ENCODE data around the gene RPUSD2. TPM values are rescaled to one million over a fixed set of nuclear protein-coding genes. Genes with fewer than 3 reads are reported as not detected.
A peak's percentile ranks its signal among the peaks of the same experiment; 100 is the strongest.

The RPUSD2 gene, protein sequence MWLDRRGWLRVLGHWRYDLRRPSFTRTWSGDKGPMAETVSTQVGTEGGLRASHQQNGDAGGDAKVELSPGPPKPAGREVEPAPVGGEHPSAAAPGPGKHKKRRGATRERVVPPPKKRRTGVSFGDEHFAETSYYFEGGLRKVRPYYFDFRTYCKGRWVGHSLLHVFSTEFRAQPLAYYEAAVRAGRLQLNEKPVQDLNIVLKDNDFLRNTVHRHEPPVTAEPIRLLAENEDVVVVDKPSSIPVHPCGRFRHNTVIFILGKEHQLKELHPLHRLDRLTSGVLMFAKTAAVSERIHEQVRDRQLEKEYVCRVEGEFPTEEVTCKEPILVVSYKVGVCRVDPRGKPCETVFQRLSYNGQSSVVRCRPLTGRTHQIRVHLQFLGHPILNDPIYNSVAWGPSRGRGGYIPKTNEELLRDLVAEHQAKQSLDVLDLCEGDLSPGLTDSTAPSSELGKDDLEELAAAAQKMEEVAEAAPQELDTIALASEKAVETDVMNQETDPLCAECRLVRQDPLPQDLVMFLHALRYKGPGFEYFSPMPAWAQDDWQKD
- 17.5 TPM for total RNA-seq (2021; ENCODE audit: unreplicated experiment)
- 15.3 TPM for polyA plus RNA-seq (2012; ENCODE audit: insufficient read length)
- Bru-seq, nascent RNA = percentile 67 among the genes with signal in this experiment
- BruChase-seq, experiment 1, labeled RNA remaining after a 2-hour chase = percentile 73 among the genes with signal in this experiment
- percentile 48 among the genes with signal in this experiment for BruChase-seq, experiment 2, labeled RNA remaining after a 6-hour chase
- long read RNA-seq, transcript RPUSD2-201 (3 exons, 2,358 nt) = major isoform, 35 of 41 reads
- long read RNA-seq, partial matches to known transcripts = 4 of 41 reads
- long read RNA-seq, other reads (novel, unspliced or antisense) = 0 of 41 reads

- TSS peak; percentile 91 for BruUV-seq (replicated peaks)
- Histone ChIP-seq H3K9me3 (ENCODE audit: control insufficient read depth, insufficient read depth, low read depth, low read length) (no peaks in the 10 kb centered on the region), H3K27ac (ENCODE audit: low read length) (peak within 1 kb of the TSS; percentile 82), H3K27me3 (ENCODE audit: control insufficient read depth, insufficient read depth, low read length) (no peaks in the 10 kb centered on the region), H3K4me1 (ENCODE audit: control insufficient read depth, insufficient read depth, low read length) (peaks cover 12% of the 10 kb centered on the region), H3K4me3 (ENCODE audit: low read depth in 2 of 2, low read length in 2 of 2) (peak within 1 kb of the TSS; percentile 87 to 88), H3K36me3 (ENCODE audit: control insufficient read depth, insufficient read depth, low read length) (no peaks in the 10 kb centered on the region; the same call in 1 of the 2 replicates)
- in situ Hi-C loops (cut with HindIII; ENCODE audit: low pct_unique_long_range_greater_than_20kb, low sequenced_read_pairs) (no loop called here), intact Hi-C loops (cut with micrococcal nuclease; ENCODE audit: unreplicated experiment) (no loop called here)
- ChIA-PET POLR2A (interaction anchor here (0.5 to 0.6 kb wide), 3 partner anchors 70 to 327 kb away, joined by 4 to 8 read pairs (median 5); no protein-coding TSS in a partner anchor), CTCF (interaction anchor here (0.6 to 1.3 kb wide), 5 partner anchors 14 to 114 kb away, joined by 3 to 17 read pairs (median 5); no protein-coding TSS in a partner anchor)
- ATAC-seq (peak; percentile 81), DNase-seq (ENCODE audit: low read depth, low spot score) (peak; percentile 66)
- TF ChIP-seq POLR2AphosphoS5 (IDR thresholded peaks at IDR 0.05; ENCODE audit: low read depth, low read length) (peak; percentile 92), SIN3A (IDR thresholded peaks at IDR 0.05; ENCODE audit: borderline replicate concordance, insufficient read depth, low read depth, low read length) (peak; percentile 88; the same call in 1 of the 2 replicates), TCF7L2 (IDR thresholded peaks at IDR 0.05; ENCODE audit: low read depth, low read length) (peak; percentile 26; the same call in 1 of the 2 replicates)
- TF ChIP-seq, protein P1, sequence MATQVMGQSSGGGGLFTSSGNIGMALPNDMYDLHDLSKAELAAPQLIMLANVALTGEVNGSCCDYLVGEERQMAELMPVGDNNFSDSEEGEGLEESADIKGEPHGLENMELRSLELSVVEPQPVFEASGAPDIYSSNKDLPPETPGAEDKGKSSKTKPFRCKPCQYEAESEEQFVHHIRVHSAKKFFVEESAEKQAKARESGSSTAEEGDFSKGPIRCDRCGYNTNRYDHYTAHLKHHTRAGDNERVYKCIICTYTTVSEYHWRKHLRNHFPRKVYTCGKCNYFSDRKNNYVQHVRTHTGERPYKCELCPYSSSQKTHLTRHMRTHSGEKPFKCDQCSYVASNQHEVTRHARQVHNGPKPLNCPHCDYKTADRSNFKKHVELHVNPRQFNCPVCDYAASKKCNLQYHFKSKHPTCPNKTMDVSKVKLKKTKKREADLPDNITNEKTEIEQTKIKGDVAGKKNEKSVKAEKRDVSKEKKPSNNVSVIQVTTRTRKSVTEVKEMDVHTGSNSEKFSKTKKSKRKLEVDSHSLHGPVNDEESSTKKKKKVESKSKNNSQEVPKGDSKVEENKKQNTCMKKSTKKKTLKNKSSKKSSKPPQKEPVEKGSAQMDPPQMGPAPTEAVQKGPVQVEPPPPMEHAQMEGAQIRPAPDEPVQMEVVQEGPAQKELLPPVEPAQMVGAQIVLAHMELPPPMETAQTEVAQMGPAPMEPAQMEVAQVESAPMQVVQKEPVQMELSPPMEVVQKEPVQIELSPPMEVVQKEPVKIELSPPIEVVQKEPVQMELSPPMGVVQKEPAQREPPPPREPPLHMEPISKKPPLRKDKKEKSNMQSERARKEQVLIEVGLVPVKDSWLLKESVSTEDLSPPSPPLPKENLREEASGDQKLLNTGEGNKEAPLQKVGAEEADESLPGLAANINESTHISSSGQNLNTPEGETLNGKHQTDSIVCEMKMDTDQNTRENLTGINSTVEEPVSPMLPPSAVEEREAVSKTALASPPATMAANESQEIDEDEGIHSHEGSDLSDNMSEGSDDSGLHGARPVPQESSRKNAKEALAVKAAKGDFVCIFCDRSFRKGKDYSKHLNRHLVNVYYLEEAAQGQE (IDR thresholded peaks at IDR 0.05; ENCODE audit: insufficient read depth in 1 of 2, low read depth in 2 of 2, low read length in 1 of 2) = no peak
- TF ChIP-seq, protein P2, sequence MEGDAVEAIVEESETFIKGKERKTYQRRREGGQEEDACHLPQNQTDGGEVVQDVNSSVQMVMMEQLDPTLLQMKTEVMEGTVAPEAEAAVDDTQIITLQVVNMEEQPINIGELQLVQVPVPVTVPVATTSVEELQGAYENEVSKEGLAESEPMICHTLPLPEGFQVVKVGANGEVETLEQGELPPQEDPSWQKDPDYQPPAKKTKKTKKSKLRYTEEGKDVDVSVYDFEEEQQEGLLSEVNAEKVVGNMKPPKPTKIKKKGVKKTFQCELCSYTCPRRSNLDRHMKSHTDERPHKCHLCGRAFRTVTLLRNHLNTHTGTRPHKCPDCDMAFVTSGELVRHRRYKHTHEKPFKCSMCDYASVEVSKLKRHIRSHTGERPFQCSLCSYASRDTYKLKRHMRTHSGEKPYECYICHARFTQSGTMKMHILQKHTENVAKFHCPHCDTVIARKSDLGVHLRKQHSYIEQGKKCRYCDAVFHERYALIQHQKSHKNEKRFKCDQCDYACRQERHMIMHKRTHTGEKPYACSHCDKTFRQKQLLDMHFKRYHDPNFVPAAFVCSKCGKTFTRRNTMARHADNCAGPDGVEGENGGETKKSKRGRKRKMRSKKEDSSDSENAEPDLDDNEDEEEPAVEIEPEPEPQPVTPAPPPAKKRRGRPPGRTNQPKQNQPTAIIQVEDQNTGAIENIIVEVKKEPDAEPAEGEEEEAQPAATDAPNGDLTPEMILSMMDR (IDR thresholded peaks at IDR 0.05) = no peak
Observed at GRCh38 chr15:40569129-40569953, at the start of gene RPUSD2. Gene RPUSD2, plus strand, starts transcription at chr15:40569299. Its CDS starts 39 bp downstream, at chr15:40569338.

DNA sequence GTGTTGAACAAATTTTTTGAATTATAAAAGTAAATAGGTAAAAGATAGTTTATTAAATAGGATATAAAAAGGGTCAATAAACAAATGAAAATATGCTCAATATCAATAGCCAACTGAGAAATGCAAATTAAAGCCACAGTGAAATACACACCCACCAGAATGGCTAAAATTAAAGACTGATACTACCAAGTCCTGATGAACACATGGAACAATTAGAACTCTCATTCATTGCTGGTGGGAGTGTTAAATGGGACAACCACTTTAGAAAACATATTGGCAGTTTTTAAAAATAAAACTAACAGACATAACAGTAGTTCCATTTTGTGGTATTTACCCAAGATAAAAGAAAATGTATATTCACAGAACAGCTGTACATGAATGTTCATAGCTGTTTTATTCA is 45.5 kb upstream of the RPUSD2 start:
- Histone ChIP-seq H3K27me3 (ENCODE audit: control insufficient read depth, insufficient read depth, low read length) (no peaks in the 10 kb centered on the region), H3K27ac (ENCODE audit: low read length) (no peak overlapping the region), H3K4me3 (ENCODE audit: low read depth in 2 of 2, low read length in 2 of 2) (no peak overlapping the region), H3K36me3 (ENCODE audit: control insufficient read depth, insufficient read depth, low read length) (no peaks in the 10 kb centered on the region), H3K9me3 (ENCODE audit: control insufficient read depth, insufficient read depth, low read depth, low read length) (no peaks in the 10 kb centered on the region), H3K4me1 (ENCODE audit: control insufficient read depth, insufficient read depth, low read length) (0 out of 2 replicates have a peak, but pooled peaks cover 2% of the 10 kb centered on the region)
- ChIA-PET POLR2A (no interaction called here), CTCF (no interaction called here)
- ATAC-seq (no peak), DNase-seq (ENCODE audit: low read depth, low spot score) (no peak)
- BruUV-seq (replicated peaks) = no TSS peak
- intact Hi-C loops (cut with micrococcal nuclease; ENCODE audit: unreplicated experiment) = no loop called here
- no peak for TF ChIP-seq TCF7L2 (IDR thresholded peaks at IDR 0.05; ENCODE audit: low read depth, low read length)
- TF ChIP-seq, protein P1 (IDR thresholded peaks at IDR 0.05; ENCODE audit: insufficient read depth in 1 of 2, low read depth in 2 of 2, low read length in 1 of 2) = no peak
- TF ChIP-seq SIN3A (IDR thresholded peaks at IDR 0.05; ENCODE audit: borderline replicate concordance, insufficient read depth, low read depth, low read length) = no peak
- no peak for TF ChIP-seq POLR2AphosphoS5 (IDR thresholded peaks at IDR 0.05; ENCODE audit: low read depth, low read length)
- TF ChIP-seq, protein P2 (IDR thresholded peaks at IDR 0.05) = no peak
- in situ Hi-C loops (cut with HindIII; ENCODE audit: low pct_unique_long_range_greater_than_20kb, low sequenced_read_pairs) = no loop called here
